T-helper 1 cell treated with Interleukin-12 subunit alpha and Interleukin-12 subunit beta and Interleukin-4 antibody, amounts not matched to agents 30 ng/mL and 1 ng/mL, for 36 hours (primary cell): ENCODE results near the gene ZNF212. TPM values are rescaled to one million over a fixed set of nuclear protein-coding genes. Genes with fewer than 3 reads are reported as not detected.
"Not testable (repeated sequence)": the region's sequence is repeated elsewhere in the genome, so short reads cannot be mapped to it uniquely, and the experiment has no call there.

ENCODE experiments used
- intact Hi-C: fragments of 100-400 bp; cut with micrococcal nuclease; formaldehyde crosslinking; loops from one replicate; pipeline ENCODE4 v1.15.1; 2024
- total RNA-seq: library from RNA; stranded (reverse); gene quantifications from 2 replicates; pipeline ENCODE4 v1.2.3, GENCODE V29; 2022

ZNF212 gene
- total RNA-seq, 1 donor from 2014 or later = 14.3 TPM

GRCh38 chr7:149251518-149251917 lies 12.1 kb downstream of the ZNF212 start:
- intact Hi-C loops = not testable (repeated sequence)

- intact Hi-C loops = no loop called here
These were observed 12.9 kb downstream of the ZNF212 start for GRCh38 chr7:149252378-149252777.

GRCh38 chr7:149253665-149254064 lies 14.2 kb downstream of the ZNF212 start:
- intact Hi-C loops = no loop called here

GRCh38 chr7:149254181-149254858 lies 14.9 kb downstream of the ZNF212 start:
- intact Hi-C loops = no loop called here

- intact Hi-C loops = no loop called here
These were observed 15.7 kb downstream of the ZNF212 start for GRCh38 chr7:149255174-149255573.

GRCh38 chr7:149256568-149256967 lies 17.1 kb downstream of the ZNF212 start:
- intact Hi-C loops = no loop called here

- intact Hi-C loops = no loop called here
These were observed 17.7 kb downstream of the ZNF212 start for GRCh38 chr7:149257146-149257545.

GRCh38 chr7:149261316-149261828 lies 21.9 kb downstream of the ZNF212 start:
- intact Hi-C loops = loop anchor here (2.0 to 5.0 kb wide), 2 partner anchors 67 to 451 kb away; partner anchors contain the start of gene ZNF282

- intact Hi-C loops = loop anchor here (1.0 to 5.0 kb wide), 15 partner anchors 23 to 450 kb away; partner anchors contain the start of genes EZH2, PDIA4, ZNF212 and ZNF282
These were observed 22.6 kb downstream of the ZNF212 start, which contains the start of gene ZNF783 for GRCh38 chr7:149261829-149262617. TSS of gene ZNF783 (plus strand) at chr7:149262196. CDS start at chr7:149262334, 138 bp downstream.

GRCh38 chr7:149266451-149266850 lies 27.0 kb downstream of the ZNF212 start:
- intact Hi-C loops = no loop called here

GRCh38 chr7:149267733-149268132 lies 28.3 kb downstream of the ZNF212 start:
- intact Hi-C loops = no loop called here

- intact Hi-C loops = not testable (repeated sequence)
These were observed 35.0 kb downstream of the ZNF212 start for GRCh38 chr7:149274424-149274823.

GRCh38 chr7:149277871-149278270 lies 38.4 kb downstream of the ZNF212 start:
- intact Hi-C loops = no loop called here

- intact Hi-C loops = no loop called here
These were observed 38.9 kb downstream of the ZNF212 start for GRCh38 chr7:149278396-149278795.

- intact Hi-C loops = no loop called here
These were observed 39.8 kb downstream of the ZNF212 start for GRCh38 chr7:149279111-149279743.

GRCh38 chr7:149280151-149280550 lies 40.7 kb downstream of the ZNF212 start:
- intact Hi-C loops = no loop called here

GRCh38 chr7:149280661-149281507 lies 41.4 kb downstream of the ZNF212 start:
- intact Hi-C loops = no loop called here

- intact Hi-C loops = no loop called here
These were observed 42.3 kb downstream of the ZNF212 start for GRCh38 chr7:149281508-149282330.

- intact Hi-C loops = no loop called here
These were observed 42.8 kb downstream of the ZNF212 start for GRCh38 chr7:149282331-149282655.

GRCh38 chr7:149283321-149283720 lies 43.9 kb downstream of the ZNF212 start:
- intact Hi-C loops = no loop called here
